Measurements from ENCODE around the gene ZNF22.

ZNF22 gene

DNA sequence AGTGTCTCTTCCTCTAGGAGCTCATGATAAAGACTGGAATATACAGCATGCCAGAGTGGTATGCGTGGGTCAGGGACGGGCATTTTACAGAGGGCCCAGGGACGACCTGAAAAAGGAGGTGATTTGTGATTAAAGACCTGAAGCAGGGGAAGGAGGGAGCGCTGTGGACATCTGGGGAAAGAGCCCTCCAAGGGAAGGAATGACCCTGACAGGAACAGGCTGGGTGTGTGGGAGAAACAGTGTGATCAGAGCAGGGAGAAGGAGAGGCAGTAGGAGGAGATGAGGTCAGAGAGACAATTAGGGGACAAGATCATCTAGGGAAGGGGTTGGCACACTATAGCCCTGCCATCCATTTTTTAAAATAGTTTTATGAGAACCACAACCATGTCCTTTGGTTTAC is 44.5 kb upstream of the ZNF22 start:
- H3K4me3 ChIP-seq (ENCODE audit: low read depth, low read length) = no peak overlapping the region
- TF ChIP-seq, protein P1, sequence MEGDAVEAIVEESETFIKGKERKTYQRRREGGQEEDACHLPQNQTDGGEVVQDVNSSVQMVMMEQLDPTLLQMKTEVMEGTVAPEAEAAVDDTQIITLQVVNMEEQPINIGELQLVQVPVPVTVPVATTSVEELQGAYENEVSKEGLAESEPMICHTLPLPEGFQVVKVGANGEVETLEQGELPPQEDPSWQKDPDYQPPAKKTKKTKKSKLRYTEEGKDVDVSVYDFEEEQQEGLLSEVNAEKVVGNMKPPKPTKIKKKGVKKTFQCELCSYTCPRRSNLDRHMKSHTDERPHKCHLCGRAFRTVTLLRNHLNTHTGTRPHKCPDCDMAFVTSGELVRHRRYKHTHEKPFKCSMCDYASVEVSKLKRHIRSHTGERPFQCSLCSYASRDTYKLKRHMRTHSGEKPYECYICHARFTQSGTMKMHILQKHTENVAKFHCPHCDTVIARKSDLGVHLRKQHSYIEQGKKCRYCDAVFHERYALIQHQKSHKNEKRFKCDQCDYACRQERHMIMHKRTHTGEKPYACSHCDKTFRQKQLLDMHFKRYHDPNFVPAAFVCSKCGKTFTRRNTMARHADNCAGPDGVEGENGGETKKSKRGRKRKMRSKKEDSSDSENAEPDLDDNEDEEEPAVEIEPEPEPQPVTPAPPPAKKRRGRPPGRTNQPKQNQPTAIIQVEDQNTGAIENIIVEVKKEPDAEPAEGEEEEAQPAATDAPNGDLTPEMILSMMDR (IDR thresholded peaks at IDR 0.05; ENCODE audit: low read depth, low read length, missing control alignments) = no peak
- no peak for DNase-seq (ENCODE audit: low read depth)

DNA sequence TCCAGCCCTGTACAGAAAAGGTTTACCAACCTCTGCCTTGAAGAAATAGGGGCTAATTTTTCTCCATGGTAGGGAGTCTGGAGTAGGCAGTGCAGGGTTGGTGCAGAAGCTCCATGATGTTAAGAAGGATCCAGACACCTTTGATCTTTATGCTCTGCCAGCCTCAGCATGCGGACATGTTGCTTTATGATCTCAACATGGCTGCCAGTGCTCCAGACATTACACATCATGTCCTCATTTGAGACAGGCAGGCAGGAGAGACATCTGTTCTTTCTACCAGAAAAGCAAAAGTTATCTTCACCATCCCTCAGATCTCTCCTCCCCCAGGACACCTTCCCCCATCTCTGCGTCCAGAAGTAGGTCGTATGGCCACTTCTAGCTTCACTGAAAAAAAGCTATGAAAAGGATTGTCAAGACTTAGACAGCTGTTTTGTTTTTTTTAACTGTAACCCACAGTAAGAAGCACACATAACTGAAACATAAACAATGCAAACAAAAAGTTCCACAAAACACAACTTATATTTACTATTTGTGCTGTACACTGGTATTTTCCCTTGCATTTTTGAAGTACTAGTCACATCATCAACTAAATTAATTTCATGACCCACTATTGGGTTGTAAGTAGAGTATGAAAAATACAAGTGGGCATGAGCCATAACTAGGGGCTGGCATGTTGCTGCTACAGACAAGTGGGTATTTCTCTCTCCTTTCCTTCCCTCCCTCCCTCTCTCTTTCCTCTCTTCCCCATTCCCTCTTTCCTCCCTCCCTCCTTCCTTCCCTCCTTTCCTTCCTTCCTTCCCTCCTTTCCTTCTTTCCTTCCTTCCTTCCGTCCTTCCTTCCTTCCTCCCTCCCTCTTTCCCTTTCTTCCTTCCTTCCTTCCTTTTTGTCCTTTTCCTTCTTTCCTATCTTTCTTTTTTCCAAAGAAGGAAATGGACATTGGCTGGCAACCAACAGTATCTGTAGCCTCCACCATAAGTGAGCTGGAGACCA is 43.7 kb upstream of the ZNF22 start:
- DNase-seq (ENCODE audit: low read depth) = no peak
- TF ChIP-seq, protein P1 (IDR thresholded peaks at IDR 0.05; ENCODE audit: low read depth, low read length, missing control alignments) = no peak
- no peak overlapping the region for H3K4me3 ChIP-seq (ENCODE audit: low read depth, low read length)

DNA sequence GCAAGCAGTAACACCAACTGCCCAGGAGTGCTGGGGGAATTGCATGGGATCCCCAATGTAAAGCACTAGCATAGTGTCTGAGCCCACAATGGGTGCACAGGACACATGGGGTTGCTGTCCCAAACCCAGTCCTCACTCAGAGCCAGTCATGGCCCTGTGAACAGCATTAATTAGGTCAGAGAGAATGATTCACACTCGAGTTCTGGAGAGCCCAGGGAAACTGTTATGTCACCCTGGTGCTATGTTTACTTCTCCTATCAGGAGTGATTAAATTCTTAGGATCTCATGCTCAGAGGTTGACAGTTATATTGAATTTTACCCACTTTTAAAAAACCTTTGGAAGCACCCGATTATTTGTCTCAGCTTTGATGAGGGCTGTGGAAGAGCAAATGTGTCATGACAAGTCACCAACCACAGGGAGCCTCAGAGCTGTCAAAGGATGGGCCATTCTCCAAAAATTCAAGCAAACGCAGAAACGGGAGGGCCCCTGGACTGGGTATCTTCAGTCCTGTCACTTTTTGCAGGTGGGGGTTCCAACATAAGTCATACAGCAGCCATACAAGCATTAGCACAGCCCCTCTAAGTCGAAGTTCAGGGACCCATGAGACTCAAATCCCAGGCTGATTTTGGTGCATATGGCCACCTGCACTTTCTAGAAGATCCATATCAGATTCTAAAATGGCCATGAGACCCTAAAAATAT is 42.4 kb upstream of the ZNF22 start:
- peak overlapping the region; percentile 78 for H3K4me3 ChIP-seq (ENCODE audit: low read depth, low read length)
- DNase-seq (ENCODE audit: low read depth) = no peak
- TF ChIP-seq, protein P1 (IDR thresholded peaks at IDR 0.05; ENCODE audit: low read depth, low read length, missing control alignments) = no peak

DNA sequence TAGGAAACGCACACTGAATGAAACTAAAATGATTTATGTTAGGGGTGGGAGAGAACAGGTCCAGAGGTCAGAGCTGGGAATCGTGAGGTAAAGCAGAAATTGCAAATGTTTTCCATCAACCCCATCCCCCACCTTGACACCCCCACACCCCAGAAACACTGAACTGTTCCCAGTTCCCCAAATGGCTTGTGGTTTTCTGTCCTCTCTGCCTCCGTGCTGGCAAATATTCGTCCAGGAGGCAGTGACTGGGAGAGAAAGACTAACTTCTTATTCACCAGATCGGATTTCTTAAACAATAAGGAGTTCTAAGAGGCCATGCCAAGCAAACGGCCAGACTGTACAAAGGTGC is 41.9 kb upstream of the ZNF22 start:
- no peak for DNase-seq (ENCODE audit: low read depth)
- TF ChIP-seq, protein P1 (IDR thresholded peaks at IDR 0.05; ENCODE audit: low read depth, low read length, missing control alignments) = no peak
- H3K4me3 ChIP-seq (ENCODE audit: low read depth, low read length) = peak overlapping the region; percentile 78

DNA sequence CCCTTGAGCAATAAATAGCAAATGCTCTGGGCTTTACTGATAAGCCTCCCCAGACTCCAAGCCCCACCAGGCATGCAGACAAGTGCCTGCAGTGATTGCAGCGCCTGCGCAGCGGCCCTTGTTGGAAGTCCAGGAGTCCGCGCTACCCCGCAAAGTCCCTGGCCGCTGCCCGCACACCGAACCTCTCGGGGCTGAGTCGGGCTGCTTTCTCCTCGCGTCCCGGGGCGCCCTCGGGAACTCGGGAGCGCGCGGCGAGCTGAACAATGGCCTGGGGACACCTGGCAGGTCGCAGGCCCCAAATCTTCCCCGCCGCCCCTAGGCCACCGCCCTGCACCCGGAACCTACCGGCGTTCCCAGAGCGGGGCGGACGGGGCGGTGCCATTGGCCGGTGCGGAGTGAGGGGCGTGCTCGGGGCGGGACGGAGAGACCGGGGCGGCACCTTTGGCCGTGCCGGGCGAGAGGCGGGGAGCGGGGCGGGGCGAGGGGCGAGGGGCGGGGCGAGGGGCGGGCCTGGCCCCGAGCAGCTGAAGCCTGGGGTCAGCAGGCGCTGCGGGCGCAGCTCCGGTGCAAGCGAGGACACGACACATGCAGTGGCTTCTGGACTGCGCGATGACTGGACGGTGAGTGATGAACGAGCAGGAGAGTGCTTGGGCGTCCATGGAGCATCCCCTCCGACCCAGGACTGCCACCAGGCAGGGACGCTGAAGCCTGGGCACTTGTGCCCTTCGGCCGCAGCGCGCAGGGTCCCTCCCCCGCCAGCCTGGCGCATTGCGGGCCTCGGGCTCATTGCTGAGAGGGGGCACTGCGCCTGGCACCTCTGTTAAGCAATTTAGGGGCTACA is 41.3 kb upstream of the ZNF22 start, which contains the start of gene RASSF4:
Gene RASSF4, plus strand, starts transcription at position 556 of the 841 bp plus-strand sequence. CDS start 10,401 bp downstream, outside the sequence.
- TF ChIP-seq, protein P1 (IDR thresholded peaks at IDR 0.05; ENCODE audit: low read depth, low read length, missing control alignments) = no peak
- H3K4me3 ChIP-seq (ENCODE audit: low read depth, low read length) = peak within 1 kb of the TSS; percentile 78
- DNase-seq (ENCODE audit: low read depth) = no peak

DNA sequence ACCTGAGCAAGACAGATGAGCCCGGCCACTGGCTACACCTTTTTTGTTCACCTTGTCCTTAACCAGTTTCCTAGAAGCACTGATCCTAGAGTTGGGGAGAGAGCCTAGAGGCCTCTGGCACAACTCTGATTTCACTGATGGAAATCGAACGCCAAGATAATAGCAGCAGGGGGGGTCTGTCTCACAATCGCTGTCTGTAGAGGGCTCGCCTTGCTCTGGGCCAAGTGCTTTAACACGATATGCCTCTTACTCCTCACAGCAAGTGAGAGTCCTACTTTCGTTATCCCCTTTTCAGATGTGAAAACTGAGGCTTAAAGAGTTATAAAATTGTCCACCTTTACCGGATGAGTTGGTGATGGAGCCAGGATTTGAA is 40.6 kb upstream of the ZNF22 start:
- TF ChIP-seq, protein P1 (IDR thresholded peaks at IDR 0.05; ENCODE audit: low read depth, low read length, missing control alignments) = no peak
- DNase-seq (ENCODE audit: low read depth) = no peak
- peak overlapping the region; percentile 71 for H3K4me3 ChIP-seq (ENCODE audit: low read depth, low read length)

Data from GM12864 (cell line).